HepG2 (cell line): Measurements from ENCODE around the gene SRSF3. TPM values are rescaled to one million over a fixed set of nuclear protein-coding genes. Genes with fewer than 3 reads are reported as not detected.

Source experiments
- DMAP1 ChIP-seq: IDR thresholded peaks from 2 replicates; pipeline ENCODE4 v1.6.1; 2016
- FOSL1 ChIP-seq: sonication (generic); formaldehyde crosslinking; IDR thresholded peaks from 2 replicates; pipeline ENCODE4 v1.9.0; 2021; ENCODE audit warnings: missing genetic modification reagents, borderline replicate concordance
- MXI1 ChIP-seq: IDR thresholded peaks from 3 replicates; pipeline ENCODE4 v1.6.1; 2012; ENCODE audit warnings: low read depth, low read length, inconsistent platforms, borderline replicate concordance
- PHF21A ChIP-seq: sonication (generic); formaldehyde crosslinking; IDR thresholded peaks from 2 replicates; pipeline ENCODE4 v1.5.0; 2020; ENCODE audit warnings: mild to moderate bottlenecking, missing genetic modification reagents
- RBM22 ChIP-seq: fragments of 200-400 bp; formaldehyde crosslinking; optimal IDR thresholded peaks from 2 replicates; pipeline ENCODE3; 2017; ENCODE audit warnings: mild to moderate bottlenecking, low read length, moderate library complexity
- RFXANK ChIP-seq: IDR thresholded peaks from 2 replicates; pipeline ENCODE4 v1.6.1; 2016
- SRF ChIP-seq: IDR thresholded peaks from 2 replicates; pipeline ENCODE4 v1.6.1; 2011; ENCODE audit warnings: mild to moderate bottlenecking, low read depth, low read length, moderate library complexity
- THAP11 ChIP-seq: IDR thresholded peaks from 2 replicates; pipeline ENCODE4 v1.6.1; 2016; ENCODE audit warnings: missing biosample characterization, missing genetic modification reagents
- ZNF143 ChIP-seq: sonication (generic); formaldehyde crosslinking; IDR thresholded peaks from 2 replicates; pipeline ENCODE4 v1.4.0; 2020; ENCODE audit warnings: missing genetic modification reagents
- ZNF343 ChIP-seq: sonication (generic); formaldehyde crosslinking; IDR thresholded peaks from 2 replicates; pipeline ENCODE4 v1.4.0; 2020; ENCODE audit warnings: mild to moderate bottlenecking, missing genetic modification reagents
- ZNF530 ChIP-seq: sonication (generic); formaldehyde crosslinking; IDR thresholded peaks from 2 replicates; pipeline ENCODE4 v1.5.0; 2020; ENCODE audit warnings: low read depth, mild to moderate bottlenecking, missing genetic modification reagents
- ZNF629 ChIP-seq: sonication (generic); formaldehyde crosslinking; conservative IDR thresholded peaks from 2 replicates; pipeline ENCODE4 v1.5.0; 2020; ENCODE audit warnings: missing genetic modification reagents
- ZNF746 ChIP-seq: sonication (generic); formaldehyde crosslinking; IDR thresholded peaks from 2 replicates; pipeline ENCODE4 v1.8.0; 2022; ENCODE audit warnings: mild to moderate bottlenecking, missing genetic modification reagents
- ZNF781 ChIP-seq: sonication (generic); formaldehyde crosslinking; IDR thresholded peaks from 2 replicates; pipeline ENCODE4 v1.5.1; 2020; ENCODE audit warnings: borderline replicate concordance, mild to moderate bottlenecking, missing genetic modification reagents; ENCODE audit errors: not compliant biosample characterization
- polyA plus RNA-seq, 8 experiments: library from polyadenylated mRNA; depleted of rRNA in 3 of 8; stranded (reverse) in 7 of 8; unstranded in 1 of 8; fragments of >200 nt; fragmentation: Illumina TruSeq in 4 of 8; extraction: Trizol in 4 of 8; gene quantifications; 2 replicates each; pipeline versions ENCODE4 v1.2.1 to v1.2.3, GENCODE V29; 2011 to 2016; ENCODE audit warnings: low read depth in 4 of 8, missing spikeins in 1 of 8, mixed read lengths in 1 of 8; ENCODE audit not compliant: insufficient read depth in 1 of 8
- total RNA-seq, 5 experiments: library from RNA; depleted of rRNA; stranded (reverse); fragments of >200 nt; fragmentation: Illumina TruSeq; extraction: Trizol; gene quantifications; 2 replicates each; pipeline ENCODE4 v1.2.3, GENCODE V29; 2016; ENCODE audit warnings: low read depth in 1 of 5
- TF ChIP-seq, protein P1 (sequence below): sonication (generic); formaldehyde crosslinking; IDR thresholded peaks from 2 replicates; pipeline ENCODE4 v1.4.0; 2020; ENCODE audit warnings: missing genetic modification reagents
- TF ChIP-seq, protein P2 (sequence below): sonication (generic); formaldehyde crosslinking; IDR thresholded peaks from 2 replicates; pipeline ENCODE4 v1.4.0; 2020; ENCODE audit warnings: missing genetic modification reagents
- TF ChIP-seq, protein P3 (sequence below): sonication (generic); formaldehyde crosslinking; IDR thresholded peaks from 2 replicates; pipeline ENCODE4 v1.4.0; 2020; ENCODE audit warnings: mild to moderate bottlenecking, missing genetic modification reagents
- TF ChIP-seq, protein P4 (sequence below): sonication (generic); formaldehyde crosslinking; IDR thresholded peaks from 2 replicates; pipeline ENCODE4 v1.5.0; 2020; ENCODE audit warnings: mild to moderate bottlenecking, missing genetic modification reagents
- TF ChIP-seq, protein P5 (sequence below): sonication (generic); formaldehyde crosslinking; IDR thresholded peaks from 2 replicates; pipeline ENCODE4 v1.5.0; 2020; ENCODE audit warnings: mild to moderate bottlenecking, missing genetic modification reagents, borderline replicate concordance

SRSF3 gene
- total and polyA plus RNA-seq, 2 of the 13 experiments (the other 11 are each of a cell fraction or from before 2014, with no cell fraction given): 206 to 684 TPM

DNA sequence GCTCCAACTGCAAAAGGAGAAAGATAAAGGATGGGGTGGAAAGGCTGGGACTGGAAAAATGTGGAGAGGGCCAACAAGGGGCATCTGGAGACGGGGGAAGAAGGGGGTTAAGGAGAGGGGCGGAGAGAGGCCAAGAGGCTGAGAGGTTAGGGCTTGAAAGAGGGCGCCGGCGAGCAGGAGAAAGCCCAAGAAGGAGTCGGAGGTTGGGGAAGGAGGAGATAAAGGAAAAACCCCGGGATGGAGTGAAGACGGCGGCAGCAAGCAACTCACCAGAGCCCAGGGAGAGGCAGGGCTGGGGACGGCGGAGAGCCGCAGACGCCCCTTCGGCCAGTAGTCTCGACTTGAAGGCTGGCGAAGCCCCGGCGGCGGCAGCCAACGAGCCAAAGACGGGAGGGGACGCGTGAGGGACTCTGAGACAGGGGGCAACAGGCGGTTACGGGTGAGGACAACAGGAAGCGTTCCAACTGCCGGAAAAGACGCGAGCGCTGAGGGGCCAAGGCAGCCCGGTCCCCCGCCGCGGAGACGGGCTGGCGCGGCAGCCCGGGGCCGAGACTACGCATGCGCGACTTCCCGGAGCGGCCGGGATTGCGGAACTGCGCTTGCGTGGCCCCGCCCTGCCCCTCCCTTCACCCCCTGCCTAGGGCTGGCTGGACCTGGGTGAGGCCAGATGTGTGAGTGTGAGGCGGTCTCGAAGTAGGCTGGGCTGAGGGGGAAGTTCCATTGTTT is 47.1 kb upstream of the SRSF3 start, which contains the start of gene STK38 (continued):
- TF ChIP-seq, protein P1, sequence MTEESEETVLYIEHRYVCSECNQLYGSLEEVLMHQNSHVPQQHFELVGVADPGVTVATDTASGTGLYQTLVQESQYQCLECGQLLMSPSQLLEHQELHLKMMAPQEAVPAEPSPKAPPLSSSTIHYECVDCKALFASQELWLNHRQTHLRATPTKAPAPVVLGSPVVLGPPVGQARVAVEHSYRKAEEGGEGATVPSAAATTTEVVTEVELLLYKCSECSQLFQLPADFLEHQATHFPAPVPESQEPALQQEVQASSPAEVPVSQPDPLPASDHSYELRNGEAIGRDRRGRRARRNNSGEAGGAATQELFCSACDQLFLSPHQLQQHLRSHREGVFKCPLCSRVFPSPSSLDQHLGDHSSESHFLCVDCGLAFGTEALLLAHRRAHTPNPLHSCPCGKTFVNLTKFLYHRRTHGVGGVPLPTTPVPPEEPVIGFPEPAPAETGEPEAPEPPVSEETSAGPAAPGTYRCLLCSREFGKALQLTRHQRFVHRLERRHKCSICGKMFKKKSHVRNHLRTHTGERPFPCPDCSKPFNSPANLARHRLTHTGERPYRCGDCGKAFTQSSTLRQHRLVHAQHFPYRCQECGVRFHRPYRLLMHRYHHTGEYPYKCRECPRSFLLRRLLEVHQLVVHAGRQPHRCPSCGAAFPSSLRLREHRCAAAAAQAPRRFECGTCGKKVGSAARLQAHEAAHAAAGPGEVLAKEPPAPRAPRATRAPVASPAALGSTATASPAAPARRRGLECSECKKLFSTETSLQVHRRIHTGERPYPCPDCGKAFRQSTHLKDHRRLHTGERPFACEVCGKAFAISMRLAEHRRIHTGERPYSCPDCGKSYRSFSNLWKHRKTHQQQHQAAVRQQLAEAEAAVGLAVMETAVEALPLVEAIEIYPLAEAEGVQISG: peak; percentile 74
- no peak for TF ChIP-seq ZNF143
- TF ChIP-seq, protein P2, sequence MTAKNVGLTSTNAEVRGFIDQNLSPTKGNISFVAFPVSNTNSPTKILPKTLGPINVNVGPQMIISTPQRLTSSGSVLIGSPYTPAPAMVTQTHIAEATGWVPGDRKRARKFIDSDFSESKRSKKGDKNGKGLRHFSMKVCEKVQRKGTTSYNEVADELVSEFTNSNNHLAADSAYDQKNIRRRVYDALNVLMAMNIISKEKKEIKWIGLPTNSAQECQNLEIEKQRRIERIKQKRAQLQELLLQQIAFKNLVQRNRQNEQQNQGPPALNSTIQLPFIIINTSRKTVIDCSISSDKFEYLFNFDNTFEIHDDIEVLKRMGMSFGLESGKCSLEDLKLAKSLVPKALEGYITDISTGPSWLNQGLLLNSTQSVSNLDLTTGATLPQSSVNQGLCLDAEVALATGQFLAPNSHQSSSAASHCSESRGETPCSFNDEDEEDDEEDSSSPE (CRISPR knock-in tag): peak; percentile 68
- no peak for TF ChIP-seq ZNF530 (CRISPR knock-in tag)
- no peak; the same call in 2 of the 3 replicates for TF ChIP-seq MXI1
- TF ChIP-seq, protein P3, sequence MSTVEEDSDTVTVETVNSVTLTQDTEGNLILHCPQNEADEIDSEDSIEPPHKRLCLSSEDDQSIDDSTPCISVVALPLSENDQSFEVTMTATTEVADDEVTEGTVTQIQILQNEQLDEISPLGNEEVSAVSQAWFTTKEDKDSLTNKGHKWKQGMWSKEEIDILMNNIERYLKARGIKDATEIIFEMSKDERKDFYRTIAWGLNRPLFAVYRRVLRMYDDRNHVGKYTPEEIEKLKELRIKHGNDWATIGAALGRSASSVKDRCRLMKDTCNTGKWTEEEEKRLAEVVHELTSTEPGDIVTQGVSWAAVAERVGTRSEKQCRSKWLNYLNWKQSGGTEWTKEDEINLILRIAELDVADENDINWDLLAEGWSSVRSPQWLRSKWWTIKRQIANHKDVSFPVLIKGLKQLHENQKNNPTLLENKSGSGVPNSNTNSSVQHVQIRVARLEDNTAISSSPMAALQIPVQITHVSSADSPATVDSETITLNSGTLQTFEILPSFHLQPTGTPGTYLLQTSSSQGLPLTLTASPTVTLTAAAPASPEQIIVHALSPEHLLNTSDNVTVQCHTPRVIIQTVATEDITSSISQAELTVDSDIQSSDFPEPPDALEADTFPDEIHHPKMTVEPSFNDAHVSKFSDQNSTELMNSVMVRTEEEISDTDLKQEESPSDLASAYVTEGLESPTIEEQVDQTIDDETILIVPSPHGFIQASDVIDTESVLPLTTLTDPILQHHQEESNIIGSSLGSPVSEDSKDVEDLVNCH (CRISPR knock-in tag): no peak
- TF ChIP-seq ZNF343 (CRISPR knock-in tag): 0 out of 2 replicates have a peak, but pooled peaks have one; percentile 70
- TF ChIP-seq RBM22: no peak
- 0 out of 2 replicates have a peak, but pooled peaks have one; percentile 22 for TF ChIP-seq ZNF629 (CRISPR knock-in tag)
- TF ChIP-seq, protein P4, sequence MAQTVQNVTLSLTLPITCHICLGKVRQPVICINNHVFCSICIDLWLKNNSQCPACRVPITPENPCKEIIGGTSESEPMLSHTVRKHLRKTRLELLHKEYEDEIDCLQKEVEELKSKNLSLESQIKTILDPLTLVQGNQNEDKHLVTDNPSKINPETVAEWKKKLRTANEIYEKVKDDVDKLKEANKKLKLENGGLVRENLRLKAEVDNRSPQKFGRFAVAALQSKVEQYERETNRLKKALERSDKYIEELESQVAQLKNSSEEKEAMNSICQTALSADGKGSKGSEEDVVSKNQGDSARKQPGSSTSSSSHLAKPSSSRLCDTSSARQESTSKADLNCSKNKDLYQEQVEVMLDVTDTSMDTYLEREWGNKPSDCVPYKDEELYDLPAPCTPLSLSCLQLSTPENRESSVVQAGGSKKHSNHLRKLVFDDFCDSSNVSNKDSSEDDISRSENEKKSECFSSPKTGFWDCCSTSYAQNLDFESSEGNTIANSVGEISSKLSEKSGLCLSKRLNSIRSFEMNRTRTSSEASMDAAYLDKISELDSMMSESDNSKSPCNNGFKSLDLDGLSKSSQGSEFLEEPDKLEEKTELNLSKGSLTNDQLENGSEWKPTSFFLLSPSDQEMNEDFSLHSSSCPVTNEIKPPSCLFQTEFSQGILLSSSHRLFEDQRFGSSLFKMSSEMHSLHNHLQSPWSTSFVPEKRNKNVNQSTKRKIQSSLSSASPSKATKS (CRISPR knock-in tag): no peak
- peak; percentile 80 for TF ChIP-seq ZNF781 (CRISPR knock-in tag)
- no peak for TF ChIP-seq RFXANK
- no peak for TF ChIP-seq ZNF746 (CRISPR knock-in tag)
- TF ChIP-seq, protein P5, sequence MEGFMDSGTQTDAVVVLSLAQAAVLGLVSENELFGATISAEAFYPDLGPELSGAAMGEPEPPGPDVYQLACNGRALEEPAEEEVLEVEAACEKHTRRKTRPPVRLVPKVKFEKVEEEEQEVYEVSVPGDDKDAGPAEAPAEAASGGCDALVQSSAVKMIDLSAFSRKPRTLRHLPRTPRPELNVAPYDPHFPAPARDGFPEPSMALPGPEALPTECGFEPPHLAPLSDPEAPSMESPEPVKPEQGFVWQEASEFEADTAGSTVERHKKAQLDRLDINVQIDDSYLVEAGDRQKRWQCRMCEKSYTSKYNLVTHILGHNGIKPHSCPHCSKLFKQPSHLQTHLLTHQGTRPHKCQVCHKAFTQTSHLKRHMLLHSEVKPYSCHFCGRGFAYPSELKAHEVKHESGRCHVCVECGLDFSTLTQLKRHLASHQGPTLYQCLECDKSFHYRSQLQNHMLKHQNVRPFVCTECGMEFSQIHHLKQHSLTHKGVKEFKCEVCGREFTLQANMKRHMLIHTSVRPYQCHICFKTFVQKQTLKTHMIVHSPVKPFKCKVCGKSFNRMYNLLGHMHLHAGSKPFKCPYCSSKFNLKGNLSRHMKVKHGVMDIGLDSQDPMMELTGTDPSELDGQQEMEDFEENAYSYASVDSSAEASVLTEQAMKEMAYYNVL: peak; percentile 77
- TF ChIP-seq PHF21A: no peak
- peak; percentile 53; the same call in 1 of the 2 replicates for TF ChIP-seq DMAP1 (CRISPR knock-in tag)
- peak; percentile 42; the same call in 1 of the 2 replicates for TF ChIP-seq THAP11 (CRISPR knock-in tag)
- TF ChIP-seq FOSL1 (CRISPR knock-in tag): no peak
- no peak for TF ChIP-seq SRF
